Epithelial cell of proximal tubule (primary cell): ENCODE data around the gene CAMK2G. TPM values are rescaled to one million over a fixed set of nuclear protein-coding genes. Genes with fewer than 3 reads are reported as not detected.
"Not testable (repeated sequence)": the region's sequence is repeated elsewhere in the genome, so short reads cannot be mapped to it uniquely, and the experiment has no call there.

Experiments
- DNase-seq: peaks from one replicate; pipeline ENCODE4 v3.0.0-alpha.2; 2011; ENCODE audit warnings: low read depth
- H3K4me3 ChIP-seq: 2 replicates; pipeline ENCODE4 v1.5.1; 2011; ENCODE audit warnings: low read depth, mild to moderate bottlenecking, low read length
- total RNA-seq: library from RNA; depleted of rRNA; stranded (reverse); fragments of >200 nt; gene quantifications from 2 replicates; pipeline ENCODE4 v1.2.3, GENCODE V29; 2015
- TF ChIP-seq, protein P1 (sequence below): conservative IDR thresholded peaks from 2 replicates; pipeline ENCODE4 v1.5.1; 2012; ENCODE audit warnings: low read depth, mild to moderate bottlenecking, low read length

Gene CAMK2G
- total RNA-seq, 1 donor from 2014 or later = 15.2 TPM

DNA sequence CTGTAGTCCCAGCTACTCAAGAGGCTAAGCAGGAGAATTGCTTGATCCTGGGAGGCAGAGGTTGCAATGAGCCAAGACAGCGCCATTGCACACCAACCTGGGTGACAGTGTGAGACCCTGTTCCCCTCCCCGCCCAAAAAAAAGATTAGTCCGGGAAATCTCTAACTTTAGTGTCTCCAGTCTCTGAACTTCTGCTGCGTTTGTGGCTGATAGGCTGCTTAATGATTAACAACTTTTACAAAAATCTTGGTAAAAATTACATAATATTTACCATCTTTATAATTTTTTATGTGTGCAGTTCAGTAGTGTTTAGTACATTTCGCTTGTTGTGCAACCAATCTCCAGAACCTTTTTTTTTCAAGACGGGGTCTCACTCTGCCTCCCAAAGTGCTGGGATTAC is 26.9 kb upstream of the CAMK2G start:
- TF ChIP-seq, protein P1, sequence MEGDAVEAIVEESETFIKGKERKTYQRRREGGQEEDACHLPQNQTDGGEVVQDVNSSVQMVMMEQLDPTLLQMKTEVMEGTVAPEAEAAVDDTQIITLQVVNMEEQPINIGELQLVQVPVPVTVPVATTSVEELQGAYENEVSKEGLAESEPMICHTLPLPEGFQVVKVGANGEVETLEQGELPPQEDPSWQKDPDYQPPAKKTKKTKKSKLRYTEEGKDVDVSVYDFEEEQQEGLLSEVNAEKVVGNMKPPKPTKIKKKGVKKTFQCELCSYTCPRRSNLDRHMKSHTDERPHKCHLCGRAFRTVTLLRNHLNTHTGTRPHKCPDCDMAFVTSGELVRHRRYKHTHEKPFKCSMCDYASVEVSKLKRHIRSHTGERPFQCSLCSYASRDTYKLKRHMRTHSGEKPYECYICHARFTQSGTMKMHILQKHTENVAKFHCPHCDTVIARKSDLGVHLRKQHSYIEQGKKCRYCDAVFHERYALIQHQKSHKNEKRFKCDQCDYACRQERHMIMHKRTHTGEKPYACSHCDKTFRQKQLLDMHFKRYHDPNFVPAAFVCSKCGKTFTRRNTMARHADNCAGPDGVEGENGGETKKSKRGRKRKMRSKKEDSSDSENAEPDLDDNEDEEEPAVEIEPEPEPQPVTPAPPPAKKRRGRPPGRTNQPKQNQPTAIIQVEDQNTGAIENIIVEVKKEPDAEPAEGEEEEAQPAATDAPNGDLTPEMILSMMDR = no peak
- no peak overlapping the region for H3K4me3 ChIP-seq
- DNase-seq = no peak

DNA sequence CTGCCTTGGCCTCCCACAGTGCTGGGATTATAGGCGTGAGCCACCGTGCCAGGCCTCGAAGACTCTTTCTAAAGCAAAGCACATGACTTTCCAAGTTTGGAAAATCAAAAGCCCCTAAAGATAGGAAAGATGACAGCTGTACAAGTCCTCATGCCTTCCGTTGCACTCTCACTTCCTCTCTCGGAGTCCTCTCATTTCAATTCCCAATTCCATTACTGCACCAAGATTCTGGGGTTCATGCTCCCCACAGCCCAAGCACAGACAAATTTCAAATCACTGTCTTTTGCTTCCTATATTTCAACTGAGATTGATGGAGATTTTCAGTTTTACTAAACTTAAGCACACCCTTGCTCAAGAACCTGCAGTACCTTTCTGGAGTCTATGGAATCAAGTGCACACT is 25.7 kb upstream of the CAMK2G start:
- no peak for DNase-seq
- no peak overlapping the region for H3K4me3 ChIP-seq
- TF ChIP-seq, protein P1 = no peak

DNA sequence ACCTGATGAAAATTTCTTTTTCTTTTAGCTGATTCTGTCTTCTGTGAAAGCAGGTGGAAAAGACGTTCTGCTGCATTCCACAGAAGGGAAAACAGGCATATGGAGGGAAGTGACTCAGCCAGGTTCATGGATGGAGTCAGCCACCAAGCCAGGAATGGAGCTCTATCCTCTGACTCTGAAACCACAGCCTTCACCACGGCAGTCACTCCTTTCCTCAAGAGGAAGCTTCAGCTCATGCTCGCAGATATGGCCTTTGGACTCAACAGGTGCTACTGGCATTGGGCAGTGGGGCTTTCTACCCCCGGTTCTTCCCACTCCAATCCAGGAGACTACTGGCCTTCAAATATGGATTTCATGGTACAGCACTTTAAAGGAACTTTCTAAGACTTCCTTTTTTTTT is 25.1 kb upstream of the CAMK2G start:
- TF ChIP-seq, protein P1 = no peak
- H3K4me3 ChIP-seq = no peak overlapping the region
- peak; percentile 85 for DNase-seq

DNA sequence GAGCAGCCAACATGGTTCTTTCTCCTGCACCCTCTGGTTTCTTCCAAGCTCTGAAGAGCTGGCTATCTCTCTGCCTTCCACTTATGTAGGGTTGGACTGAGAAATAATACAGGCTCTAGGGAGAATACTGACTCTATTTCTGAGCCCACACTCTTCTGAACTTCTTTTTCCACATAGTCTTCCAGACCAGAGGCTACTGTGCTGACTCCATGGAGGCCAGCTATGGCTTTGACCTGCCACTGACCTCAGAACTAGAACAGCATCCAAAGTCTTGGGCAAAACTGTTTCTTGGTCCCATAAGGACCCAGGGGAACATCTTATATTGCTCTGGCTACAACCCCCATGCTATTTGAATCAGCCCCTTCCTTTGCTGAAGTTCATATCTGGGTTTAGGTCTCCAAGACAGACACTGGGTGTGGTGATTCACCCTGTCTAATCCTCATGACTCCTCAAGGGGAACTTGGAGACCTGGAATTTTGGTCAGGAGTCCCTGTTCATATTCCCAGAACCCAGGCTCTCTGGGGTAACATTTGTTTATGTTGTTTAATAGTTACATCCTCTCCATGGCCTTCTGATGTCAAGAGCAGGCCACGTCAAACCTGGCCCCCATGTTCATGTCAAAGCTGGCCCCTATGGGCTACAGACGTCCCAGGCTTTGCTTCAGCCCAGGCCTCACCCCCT is 24.5 kb upstream of the CAMK2G start:
- TF ChIP-seq, protein P1 = no peak
- no peak overlapping the region for H3K4me3 ChIP-seq
- no peak for DNase-seq

DNA sequence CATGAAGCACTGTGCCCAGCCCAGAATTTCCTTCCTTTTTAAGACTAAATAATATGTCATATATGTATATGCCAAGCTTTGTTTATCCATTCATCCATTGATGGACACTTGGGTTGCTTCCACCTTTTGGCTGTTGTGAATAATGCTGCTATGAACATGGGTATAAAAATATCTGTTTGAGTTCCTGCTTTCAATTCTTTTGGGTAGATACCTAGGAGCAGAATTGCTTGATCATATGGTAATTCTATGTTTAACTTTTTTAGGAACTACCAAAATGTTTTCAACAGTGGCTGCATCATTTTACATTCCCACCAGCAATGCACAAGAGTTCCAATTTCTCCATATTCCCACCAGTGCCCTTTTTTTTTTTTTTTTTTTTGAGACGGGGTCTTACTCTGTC is 23.3 kb upstream of the CAMK2G start:
- no peak overlapping the region for H3K4me3 ChIP-seq
- DNase-seq = no peak
- TF ChIP-seq, protein P1 = no peak

DNA sequence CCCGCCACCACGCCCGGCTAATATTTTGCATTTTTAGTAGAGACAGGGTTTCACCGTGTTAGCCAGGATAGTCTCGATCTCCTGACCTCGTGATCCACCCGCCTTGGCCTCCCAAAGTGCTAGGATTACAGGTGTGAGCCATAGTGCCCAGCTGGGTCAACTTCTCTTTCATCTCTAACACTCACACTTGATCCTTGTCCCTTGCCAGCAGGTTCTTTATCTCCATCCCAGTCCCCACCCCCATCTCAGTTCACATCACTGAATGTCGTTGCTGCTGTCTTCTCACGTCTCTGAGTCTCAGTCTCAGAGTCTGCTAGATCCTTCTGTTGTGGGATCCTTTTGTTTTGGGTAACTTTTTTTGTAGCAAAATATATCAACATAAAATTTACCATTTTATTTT is 21.0 kb upstream of the CAMK2G start:
- not testable (repeated sequence) for H3K4me3 ChIP-seq, DNase-seq

DNA sequence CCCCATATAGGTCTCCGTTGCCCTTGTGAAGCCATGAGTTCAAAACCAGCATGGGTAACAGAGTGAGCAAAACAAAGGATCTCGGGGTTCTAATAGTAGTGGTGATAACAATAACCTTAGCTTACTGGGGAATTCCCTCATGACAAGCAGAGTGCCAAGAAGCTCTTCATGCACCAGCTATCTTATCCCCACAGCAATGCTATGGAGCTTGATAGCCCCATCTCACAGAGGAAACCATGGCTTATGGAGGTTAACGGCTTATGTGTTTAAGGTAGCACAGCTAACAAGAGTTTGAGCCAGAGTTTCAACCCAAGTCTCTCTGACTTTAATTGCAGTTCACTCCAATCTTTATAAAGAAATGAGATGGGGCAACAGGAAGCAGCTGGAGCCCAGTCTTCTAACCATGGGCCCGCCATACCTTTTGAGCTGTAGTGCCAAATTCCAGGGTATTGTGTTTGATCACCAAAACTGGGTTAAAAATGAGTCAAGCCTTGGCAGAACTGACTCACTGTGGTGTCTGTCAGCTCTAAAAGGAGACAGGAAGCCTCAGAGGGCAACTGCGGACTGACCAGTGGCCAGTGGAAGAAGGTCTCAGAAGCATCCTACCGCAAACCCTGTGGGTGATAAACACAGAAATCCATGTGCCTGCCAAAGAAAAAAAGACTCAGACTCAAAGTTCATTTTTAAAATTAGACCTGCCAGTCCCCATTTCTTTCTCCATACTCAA is 20.1 kb upstream of the CAMK2G start:
- TF ChIP-seq, protein P1 = no peak
- no peak overlapping the region for H3K4me3 ChIP-seq
- DNase-seq = peak; percentile 72
